Fibroblast of pulmonary artery (primary cell): ENCODE results near the gene NKAIN1.

ENCODE experiments used
- DNase-seq: peaks from one replicate; pipeline ENCODE4 v3.0.0-alpha.2; 2010; ENCODE audit warnings: low read depth
- H3K4me3 ChIP-seq: replicated peaks from 2 replicates; pipeline ENCODE4 v1.5.1; 2011; ENCODE audit warnings: low read depth, mild to moderate bottlenecking, control low read depth, low read length, moderate library complexity
- TF ChIP-seq, protein P1 (sequence below): IDR thresholded peaks from 2 replicates; pipeline ENCODE4 v1.5.1; 2011; ENCODE audit warnings: mild to moderate bottlenecking, control low read depth, low read length, inconsistent platforms; ENCODE audit errors: missing control alignments

NKAIN1 gene

GRCh38 chr1:31221072-31221471 is 18.6 kb downstream of the NKAIN1 start:
- DNase-seq, result no peak
- no peak overlapping the region for H3K4me3 ChIP-seq
- TF ChIP-seq, protein P1, sequence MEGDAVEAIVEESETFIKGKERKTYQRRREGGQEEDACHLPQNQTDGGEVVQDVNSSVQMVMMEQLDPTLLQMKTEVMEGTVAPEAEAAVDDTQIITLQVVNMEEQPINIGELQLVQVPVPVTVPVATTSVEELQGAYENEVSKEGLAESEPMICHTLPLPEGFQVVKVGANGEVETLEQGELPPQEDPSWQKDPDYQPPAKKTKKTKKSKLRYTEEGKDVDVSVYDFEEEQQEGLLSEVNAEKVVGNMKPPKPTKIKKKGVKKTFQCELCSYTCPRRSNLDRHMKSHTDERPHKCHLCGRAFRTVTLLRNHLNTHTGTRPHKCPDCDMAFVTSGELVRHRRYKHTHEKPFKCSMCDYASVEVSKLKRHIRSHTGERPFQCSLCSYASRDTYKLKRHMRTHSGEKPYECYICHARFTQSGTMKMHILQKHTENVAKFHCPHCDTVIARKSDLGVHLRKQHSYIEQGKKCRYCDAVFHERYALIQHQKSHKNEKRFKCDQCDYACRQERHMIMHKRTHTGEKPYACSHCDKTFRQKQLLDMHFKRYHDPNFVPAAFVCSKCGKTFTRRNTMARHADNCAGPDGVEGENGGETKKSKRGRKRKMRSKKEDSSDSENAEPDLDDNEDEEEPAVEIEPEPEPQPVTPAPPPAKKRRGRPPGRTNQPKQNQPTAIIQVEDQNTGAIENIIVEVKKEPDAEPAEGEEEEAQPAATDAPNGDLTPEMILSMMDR, result no peak

DNA sequence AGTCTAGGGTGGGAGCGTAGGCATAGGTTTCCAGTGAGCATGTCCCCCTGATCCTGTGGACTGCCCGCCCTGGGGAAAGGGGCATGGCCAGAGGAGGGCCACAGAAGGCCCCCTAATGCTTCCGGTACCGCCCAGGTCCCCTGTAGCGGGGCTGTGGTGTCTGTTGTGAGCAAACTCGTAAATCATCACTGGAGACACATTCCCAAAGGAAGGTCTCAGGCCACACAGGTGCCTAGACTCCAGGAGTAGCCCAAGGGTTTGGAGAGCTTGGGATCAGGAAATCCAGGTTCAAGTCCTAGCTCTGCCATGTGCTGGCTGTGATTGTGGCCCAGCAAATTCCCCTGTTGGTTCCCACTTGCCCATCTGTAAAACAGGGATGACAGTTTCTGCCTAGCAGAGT is 20.2 kb downstream of the NKAIN1 start:
- TF ChIP-seq, protein P1, result no peak
- DNase-seq, result no peak

GRCh38 chr1:31218705-31219104 is 21.0 kb downstream of the NKAIN1 start:
- no peak for DNase-seq
- TF ChIP-seq, protein P1, result no peak
- H3K4me3 ChIP-seq, result no peak overlapping the region

More for the DNA sequence above, 20.2 kb downstream of the NKAIN1 start:
- no peak overlapping the region for H3K4me3 ChIP-seq

DNA sequence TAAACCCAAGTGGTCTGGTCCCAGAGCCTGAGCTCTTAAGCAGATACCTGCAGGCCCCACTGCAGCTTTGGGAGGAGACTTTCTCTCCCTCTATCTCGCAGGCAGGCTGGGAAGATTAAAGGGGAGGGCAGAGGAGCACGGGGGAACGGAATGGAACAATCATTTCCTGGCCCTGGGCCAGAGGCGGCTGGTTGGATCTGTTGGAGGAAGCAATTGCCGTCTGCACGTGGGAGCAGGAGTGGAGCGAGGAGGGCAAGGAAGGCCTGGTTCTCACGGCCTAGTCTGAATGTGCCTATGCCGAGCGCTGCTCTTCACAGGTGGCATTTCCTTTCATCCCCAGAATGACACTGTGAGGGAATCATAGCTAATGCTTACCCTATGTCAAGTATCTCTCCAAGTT is 23.7 kb downstream of the NKAIN1 start:
- DNase-seq, result peak; percentile 70
- TF ChIP-seq, protein P1, result no peak
- H3K4me3 ChIP-seq, result no peak overlapping the region

GRCh38 chr1:31215065-31215570 is 24.6 kb downstream of the NKAIN1 start:
- TF ChIP-seq, protein P1, result no peak
- H3K4me3 ChIP-seq, result no peak overlapping the region
- peak; percentile 17 for DNase-seq

DNA sequence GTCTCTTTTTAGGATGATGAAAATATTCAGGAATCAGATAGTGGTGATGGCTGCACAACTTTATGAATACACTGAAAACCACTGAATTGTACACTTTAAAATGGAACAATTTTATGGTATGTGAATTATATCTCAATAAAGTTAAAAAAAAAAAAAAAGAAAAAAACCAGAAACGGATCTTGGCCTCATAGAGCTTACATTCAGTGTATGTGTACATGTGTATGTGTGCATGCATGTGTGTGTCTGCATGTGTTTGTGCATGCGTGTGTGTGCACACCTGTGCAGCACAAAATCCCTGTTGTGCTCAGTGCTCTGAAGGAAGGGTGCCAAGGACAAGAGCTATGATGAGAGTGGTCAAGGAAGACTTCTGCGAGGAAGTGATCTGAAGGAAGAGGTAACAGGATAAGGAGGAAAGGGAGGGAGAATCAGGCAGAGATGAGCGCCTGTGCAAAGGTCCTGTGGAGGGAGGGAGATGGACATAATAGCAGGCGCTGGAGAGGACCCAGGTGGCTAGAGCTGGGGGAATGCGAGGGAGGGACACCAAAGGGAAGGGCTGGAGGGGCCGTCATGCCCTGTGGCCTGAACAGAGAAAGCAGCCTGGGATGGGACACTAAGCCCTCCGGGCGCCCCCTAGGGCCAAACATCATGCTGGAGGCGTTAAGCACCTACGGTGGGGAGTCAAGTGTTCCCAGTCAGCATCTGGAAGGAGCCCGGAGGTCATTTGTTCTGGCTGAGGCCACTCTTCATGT is 25.2 kb downstream of the NKAIN1 start:
- H3K4me3 ChIP-seq, result no peak overlapping the region
- DNase-seq, result no peak
- TF ChIP-seq, protein P1, result peak; percentile 19
